SH-SY5Y (cell line): ENCODE results near the gene TMEM89.

Source experiments
- GATA2 ChIP-seq: IDR thresholded peaks from 2 replicates; pipeline ENCODE4 v1.6.1; 2011; ENCODE audit warnings: mild to moderate bottlenecking, low read depth, low read length
- GATA3 ChIP-seq: IDR thresholded peaks from 2 replicates; pipeline ENCODE4 v1.6.1; 2011; ENCODE audit warnings: low read depth, mild to moderate bottlenecking, low read length, moderate library complexity

DNA sequence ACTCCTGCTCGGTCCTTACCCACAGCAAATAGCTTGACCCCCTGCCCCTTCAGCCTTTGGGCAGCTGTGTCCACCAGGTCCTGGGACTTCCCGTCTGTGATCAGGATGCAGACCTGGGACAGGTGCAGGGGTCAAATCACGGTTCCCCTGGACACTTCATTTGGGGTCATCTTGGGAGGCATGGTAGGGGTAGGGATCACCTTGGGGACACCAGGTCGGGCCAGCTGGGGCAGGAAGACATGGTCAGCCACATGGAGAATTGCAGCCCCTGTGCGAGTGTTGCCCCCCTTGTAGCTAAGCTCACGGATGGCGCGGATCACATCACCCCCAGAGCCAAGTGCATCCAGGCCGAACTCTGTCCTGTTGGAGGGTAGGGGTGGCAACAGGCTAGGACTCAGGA lies 28.2 kb downstream of the TMEM89 start:
- no peak for TF ChIP-seq GATA3
- TF ChIP-seq GATA2, result no peak
